ENCODE data around the gene SEMA5A. TPM values are rescaled to one million over a fixed set of nuclear protein-coding genes. Genes with fewer than 3 reads are reported as not detected.

Gene SEMA5A
- polyA plus RNA-seq, 12 donors, result 28.2 to 49.1 (median 36.4) TPM; not detected in 1

GRCh38 chr5:9482381-9482780 is 63.5 kb downstream of the SEMA5A start:
- DNase-seq, result no peak

GRCh38 chr5:9480499-9480898 is 65.4 kb downstream of the SEMA5A start:
- DNase-seq, result no peak

- DNase-seq, result no peak
These were observed 65.9 kb downstream of the SEMA5A start for GRCh38 chr5:9479990-9480389.

- DNase-seq, result no peak
These were observed 66.5 kb downstream of the SEMA5A start for GRCh38 chr5:9479361-9479760.

GRCh38 chr5:9477537-9477936 is 68.3 kb downstream of the SEMA5A start:
- DNase-seq, result no peak

- no peak for DNase-seq
These were observed 71.5 kb downstream of the SEMA5A start for GRCh38 chr5:9474219-9475002.

- DNase-seq, result no peak
These were observed 72.3 kb downstream of the SEMA5A start for GRCh38 chr5:9473624-9474023.

- no peak for DNase-seq
These were observed 75.5 kb downstream of the SEMA5A start for GRCh38 chr5:9470410-9470809.

- no peak for DNase-seq
These were observed 77.9 kb downstream of the SEMA5A start for GRCh38 chr5:9468060-9468388.

- DNase-seq, result no peak
These were observed 78.4 kb downstream of the SEMA5A start for GRCh38 chr5:9467199-9468059.

- no peak for DNase-seq
These were observed 79.2 kb downstream of the SEMA5A start for GRCh38 chr5:9466697-9467096.

- no peak for DNase-seq
These were observed 81.4 kb downstream of the SEMA5A start for GRCh38 chr5:9464478-9464877.

GRCh38 chr5:9462109-9462508 is 83.8 kb downstream of the SEMA5A start:
- DNase-seq, result no peak

GRCh38 chr5:9460885-9461645 is 84.8 kb downstream of the SEMA5A start:
- DNase-seq, result no peak

GRCh38 chr5:9456435-9457042 is 89.3 kb downstream of the SEMA5A start:
- DNase-seq, result peak; percentile 56

- DNase-seq, result no peak
These were observed 89.9 kb downstream of the SEMA5A start for GRCh38 chr5:9455826-9456434.

- DNase-seq, result no peak
These were observed 91.4 kb downstream of the SEMA5A start for GRCh38 chr5:9454491-9454890.

GRCh38 chr5:9454012-9454481 is 91.8 kb downstream of the SEMA5A start:
- no peak for DNase-seq

GRCh38 chr5:9453480-9454011 is 92.3 kb downstream of the SEMA5A start:
- no peak for DNase-seq

GRCh38 chr5:9452181-9452580 is 93.7 kb downstream of the SEMA5A start:
- DNase-seq, result no peak

GRCh38 chr5:9451037-9451436 is 94.8 kb downstream of the SEMA5A start:
- DNase-seq, result no peak

Measured in muscle of arm (tissue), 12 donors.